DMS79 treated with DMSO at 0.1 percent for 48 hours (cell line): ENCODE data around the gene POLDIP2.
A peak's percentile ranks its signal among the peaks of the same experiment; 100 is the strongest.

ENCODE experiments used
- DNase-seq: peaks from one replicate; lab custom pipeline; 2025; lab: John Stamatoyannopoulos, UW

The POLDIP2 gene

DNA sequence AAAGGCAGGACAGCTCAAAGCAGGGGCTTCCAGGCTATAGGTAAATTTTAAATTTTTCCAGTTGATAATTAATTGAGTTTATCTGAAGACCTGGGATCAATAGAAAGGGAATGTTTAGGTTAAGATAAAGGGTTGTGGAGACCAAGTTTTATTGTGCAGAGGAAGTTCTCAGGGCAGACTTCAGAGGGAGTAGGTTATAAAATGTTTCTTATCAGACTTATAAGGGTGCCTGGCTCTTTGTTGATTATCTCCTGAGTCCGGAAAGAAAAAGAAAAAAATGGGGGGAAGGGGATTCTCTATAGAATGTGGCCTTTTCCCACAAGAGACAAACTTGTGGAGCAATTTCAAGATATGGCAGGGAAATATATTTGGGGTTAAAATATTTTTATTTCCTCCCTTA, 32.8 kb upstream of the POLDIP2 start:
- DNase-seq: no peak

DNA sequence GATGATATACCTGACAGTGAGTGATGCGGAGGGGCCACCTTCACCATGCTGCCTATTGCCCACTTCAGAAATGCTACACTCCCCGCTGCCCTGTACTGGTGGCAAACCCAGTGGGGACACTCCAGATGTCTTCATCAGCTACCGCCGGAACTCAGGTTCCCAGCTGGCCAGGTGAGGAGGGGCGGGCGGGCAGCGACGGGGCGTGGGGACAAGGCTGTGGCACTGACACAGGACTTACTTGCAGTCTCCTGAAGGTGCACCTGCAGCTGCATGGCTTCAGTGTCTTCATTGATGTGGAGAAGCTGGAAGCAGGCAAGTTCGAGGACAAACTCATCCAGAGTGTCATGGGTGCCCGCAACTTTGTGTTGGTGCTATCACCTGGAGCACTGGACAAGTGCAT, 30.8 kb upstream of the POLDIP2 start:
- no peak for DNase-seq

DNA sequence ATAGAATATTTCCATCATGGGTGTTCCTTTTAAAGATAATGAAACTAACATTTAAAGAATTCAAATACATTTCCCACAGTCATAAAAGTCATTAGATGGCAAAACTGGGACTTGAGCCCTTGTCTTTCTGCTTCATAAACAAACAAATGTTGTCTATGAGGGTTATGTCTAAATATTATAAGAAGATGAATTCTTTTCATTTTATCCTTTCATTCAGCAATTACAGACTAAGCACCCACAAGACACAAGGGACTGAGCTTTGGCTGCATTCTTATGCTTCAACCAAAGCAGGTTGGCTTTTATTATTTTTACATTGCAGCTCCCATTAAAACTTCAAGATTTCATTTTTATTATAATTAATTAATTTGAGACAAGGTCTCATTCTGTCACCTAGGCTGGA, 29.1 kb upstream of the POLDIP2 start:
- no peak for DNase-seq

DNA sequence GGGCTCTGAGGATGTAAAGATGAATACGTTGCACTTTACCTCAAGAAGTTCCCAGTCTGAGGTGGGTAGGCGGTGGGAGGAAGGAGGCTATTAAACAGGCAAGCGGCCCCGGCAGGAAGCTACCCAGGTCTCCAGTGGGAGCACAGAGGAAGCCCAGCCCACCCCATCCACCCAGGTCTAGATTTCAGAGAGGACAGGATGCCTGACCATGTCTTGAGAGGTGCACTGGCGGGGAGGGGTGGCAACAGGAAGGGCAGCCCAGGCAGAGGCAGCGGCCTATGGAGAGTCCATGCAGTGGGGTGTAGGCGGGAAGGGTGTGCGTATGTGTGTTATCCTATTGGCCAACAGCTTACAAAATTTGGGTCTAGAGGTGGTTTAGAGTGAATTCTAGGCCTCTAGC, 28.1 kb upstream of the POLDIP2 start:
- DNase-seq: peak; percentile 45

DNA sequence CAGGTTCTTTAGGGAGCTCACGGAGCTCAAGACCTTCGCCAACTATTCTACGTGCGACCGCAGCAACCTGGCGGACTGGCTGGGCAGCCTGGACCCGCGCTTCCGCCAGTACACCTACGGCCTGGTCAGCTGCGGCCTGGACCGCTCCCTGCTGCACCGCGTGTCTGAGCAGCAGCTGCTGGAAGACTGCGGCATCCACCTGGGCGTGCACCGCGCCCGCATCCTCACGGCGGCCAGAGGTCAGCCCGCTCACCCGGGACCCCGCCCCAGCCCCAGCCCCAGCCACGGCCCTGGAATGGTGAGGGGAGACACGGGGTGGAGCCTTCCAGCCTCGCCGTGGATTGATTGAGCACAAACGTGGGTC, 27.7 kb upstream of the POLDIP2 start:
- no peak for DNase-seq

DNA sequence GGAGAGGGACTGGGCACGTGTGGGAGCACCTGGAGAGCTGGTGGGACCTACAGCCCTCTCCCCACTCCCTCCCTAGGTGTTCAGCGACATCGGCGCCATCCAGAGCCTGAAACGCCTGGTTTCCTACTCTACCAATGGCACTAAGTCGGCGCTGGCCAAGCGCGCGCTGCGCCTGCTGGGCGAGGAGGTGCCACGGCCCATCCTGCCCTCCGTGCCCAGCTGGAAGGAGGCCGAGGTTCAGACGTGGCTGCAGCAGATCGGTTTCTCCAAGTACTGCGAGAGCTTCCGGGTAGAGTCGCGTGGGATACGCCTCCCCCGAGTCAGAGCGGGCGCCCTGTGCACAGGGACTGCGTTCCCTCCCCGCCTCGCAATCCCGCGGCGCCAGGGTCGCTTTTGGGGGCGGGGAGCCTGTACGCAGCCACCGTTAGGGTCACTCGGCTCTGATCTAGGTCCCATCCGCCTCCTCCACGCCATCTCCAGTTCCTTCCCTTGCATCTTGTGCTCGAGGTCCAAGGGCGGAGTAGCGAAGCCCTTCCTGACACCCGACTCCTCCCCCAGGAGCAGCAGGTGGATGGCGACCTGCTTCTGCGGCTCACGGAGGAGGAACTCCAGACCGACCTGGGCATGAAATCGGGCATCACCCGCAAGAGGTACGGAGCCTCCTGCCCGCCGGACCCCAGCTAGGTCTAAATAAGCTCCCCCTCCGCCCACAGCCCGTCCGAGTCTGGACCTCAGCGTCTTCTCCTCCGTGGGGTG, 27.1 kb upstream of the POLDIP2 start:
- peak; percentile 85 for DNase-seq

DNA sequence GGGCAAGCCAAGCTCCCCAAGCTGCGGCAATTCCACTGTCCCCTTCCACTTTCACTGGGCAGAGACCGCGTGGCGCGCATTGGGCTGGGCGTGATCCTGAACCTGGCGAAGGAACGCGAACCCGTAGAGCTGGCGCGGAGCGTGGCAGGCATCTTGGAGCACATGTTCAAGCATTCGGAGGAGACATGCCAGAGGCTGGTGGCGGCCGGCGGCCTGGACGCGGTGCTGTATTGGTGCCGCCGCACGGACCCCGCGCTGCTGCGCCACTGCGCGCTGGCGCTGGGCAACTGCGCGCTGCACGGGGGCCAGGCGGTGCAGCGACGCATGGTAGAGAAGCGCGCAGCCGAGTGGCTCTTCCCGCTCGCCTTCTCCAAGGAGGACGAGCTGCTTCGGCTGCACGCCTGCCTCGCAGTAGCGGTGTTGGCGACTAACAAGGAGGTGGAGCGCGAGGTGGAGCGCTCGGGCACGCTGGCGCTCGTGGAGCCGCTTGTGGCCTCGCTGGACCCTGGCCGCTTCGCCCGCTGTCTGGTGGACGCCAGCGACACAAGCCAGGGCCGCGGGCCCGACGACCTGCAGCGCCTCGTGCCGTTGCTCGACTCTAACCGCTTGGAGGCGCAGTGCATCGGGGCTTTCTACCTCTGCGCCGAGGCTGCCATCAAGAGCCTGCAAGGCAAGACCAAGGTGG, 24.0 kb upstream of the POLDIP2 start:
- DNase-seq: no peak

DNA sequence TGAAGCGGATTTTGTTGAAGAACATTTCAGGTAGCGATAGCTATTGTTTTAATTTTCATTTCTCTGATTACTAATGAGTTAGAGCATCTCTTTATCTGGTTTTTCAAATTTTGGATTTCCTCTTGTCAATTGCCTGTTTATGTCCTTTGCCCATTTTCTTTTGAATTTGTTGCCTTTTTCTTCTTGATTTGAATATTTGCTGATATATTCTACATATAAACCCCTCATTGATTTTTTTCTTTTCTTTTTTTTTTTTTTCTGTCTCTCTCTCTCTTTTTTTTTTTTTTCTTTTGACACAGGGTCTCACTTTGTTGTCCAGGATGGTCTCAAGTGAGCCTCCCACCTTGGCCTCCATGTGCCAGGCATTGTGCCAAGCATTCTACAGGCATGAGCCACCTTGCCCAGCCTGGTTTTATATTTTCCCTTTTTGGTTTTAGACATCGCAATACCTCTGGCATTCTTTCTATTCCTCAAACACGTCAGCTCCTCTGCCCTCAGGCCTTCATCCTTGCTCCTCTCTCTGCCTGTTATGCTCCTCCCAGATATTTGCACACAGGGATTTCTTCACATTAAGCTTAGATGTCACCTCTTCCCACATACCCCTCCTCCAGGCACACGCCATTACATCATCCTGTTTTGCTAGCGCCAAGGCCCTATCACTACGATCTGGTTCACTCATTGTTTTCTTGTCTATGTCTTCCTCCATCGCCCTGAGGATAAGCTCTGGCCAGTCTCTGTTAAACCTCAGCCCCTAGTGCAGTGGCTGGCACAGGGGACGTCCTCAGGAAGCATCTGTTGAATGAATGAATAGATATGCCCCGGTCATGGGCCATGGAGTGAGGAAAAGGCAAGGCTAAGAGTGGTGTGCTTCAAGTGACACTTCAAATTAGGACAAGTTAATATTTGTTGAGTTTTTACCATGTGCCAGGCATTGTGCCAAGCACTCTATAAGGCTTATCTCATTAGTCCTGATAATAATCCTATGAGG, 22.8 kb upstream of the POLDIP2 start:
- peak; percentile 97 for DNase-seq

DNA sequence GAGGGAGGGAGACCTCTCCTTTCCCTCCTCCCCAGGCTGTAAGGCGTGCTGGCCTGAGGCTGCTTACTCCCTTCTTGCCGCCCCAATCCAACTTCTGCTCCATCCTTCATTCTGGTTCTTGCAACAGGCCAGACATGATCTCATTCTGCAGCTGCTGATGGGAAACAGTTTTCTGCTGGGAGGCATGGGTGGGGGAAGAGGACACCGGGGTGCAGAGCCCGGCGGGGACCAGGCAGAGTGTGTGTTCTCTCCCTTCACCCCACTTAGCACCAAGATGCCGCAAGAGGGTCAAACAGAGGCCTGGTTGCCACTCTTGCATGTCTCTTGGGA, 15.6 kb upstream of the POLDIP2 start:
- DNase-seq: no peak

DNA sequence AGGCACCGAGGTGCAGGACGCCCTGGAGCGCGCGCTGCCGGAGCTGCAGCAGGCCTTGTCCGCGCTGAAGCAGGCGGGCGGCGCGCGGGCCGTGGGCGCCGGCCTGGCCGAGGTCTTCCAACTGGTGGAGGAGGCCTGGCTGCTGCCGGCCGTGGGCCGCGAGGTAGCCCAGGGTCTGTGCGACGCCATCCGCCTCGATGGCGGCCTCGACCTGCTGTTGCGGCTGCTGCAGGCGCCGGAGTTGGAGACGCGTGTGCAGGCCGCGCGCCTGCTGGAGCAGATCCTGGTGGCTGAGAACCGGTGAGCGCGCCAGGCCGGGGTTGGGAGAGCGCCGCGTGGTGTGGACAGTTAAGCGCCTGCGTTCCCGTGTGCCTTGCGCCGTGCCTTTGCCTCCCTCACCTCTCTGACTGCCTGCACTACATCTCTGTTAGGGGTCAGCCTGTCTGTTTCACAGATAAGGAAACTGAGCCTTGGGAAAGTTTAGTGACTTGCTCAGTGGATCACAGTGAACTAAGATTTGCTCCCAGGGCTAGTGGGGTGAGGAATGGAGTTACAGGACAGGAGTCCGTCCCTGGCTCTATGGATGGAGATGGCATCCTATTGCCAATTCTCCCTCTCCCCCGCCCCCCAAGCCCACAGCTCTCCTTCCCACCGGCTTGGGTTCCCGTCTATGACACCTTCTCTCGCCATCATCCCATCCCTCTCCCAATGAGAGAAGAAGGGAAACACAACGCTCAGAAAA, 15.0 kb upstream of the POLDIP2 start:
- DNase-seq: peak; percentile 19

DNA sequence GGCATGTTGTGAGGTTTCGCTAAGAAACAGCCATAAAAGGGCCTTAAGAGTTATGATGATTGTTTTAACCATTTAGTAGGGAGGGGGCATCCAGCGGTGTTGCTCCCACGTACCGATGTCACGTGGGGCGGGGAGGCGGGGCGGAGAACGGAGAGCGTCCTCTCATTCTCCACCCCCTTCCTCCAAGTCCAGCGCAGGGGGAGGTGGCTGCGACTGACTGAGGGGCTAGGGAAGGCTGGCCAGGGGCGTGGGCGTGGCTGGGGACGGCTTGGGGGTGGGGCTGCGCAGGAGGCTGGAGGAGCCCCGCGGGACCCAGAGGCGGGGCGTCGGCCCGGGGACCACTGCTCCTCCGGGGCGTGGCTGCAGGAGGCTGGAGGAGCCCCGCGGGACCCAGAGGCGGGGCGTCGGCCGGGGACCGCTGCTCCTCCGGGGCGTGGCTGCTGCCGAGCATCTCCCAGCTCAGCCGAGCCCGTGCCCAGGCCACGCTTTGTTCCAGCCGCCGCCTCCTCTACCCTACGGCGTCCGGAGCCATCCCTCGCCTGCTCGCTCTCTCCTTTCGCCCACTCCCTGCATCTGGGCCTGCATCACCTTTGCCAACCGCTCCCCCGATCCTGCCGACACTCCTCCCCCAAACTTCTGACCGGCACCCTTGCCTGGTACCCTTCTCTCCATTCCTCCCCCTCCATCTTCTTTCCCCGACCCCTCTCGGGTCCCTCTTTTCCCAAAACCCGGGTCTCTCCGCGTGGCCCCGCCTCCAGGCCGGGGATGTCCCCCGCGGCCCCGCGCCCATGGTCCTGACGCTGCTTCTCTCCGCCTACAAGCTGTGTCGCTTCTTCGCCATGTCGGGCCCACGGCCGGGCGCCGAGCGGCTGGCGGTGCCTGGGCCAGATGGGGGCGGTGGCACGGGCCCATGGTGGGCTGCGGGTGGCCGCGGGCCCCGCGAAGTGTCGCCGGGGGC, 14.2 kb upstream of the POLDIP2 start, which contains the start of gene SARM1:
Gene SARM1, plus strand, starts transcription at position 450 of the 958 bp plus-strand sequence. Its CDS starts 339 bp downstream, at position 789.
- peak; percentile 83 for DNase-seq

DNA sequence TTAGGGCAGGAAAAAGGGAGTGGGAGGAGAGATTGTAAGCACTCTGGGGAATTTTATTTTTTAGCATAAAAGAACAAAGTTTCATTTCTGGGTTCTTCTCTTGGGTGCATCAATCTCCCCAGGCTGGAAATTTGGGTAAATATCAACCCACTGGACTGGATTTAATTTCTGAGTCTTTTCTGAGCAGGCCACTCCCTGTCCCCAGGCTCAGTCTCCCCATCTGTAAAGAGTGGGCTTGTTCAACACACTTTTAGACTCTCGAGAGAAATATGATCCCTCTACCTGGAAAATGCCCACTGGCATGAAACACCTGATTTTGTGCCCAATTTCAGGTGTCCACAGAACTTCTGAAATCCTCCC, 13.4 kb upstream of the POLDIP2 start:
- DNase-seq: no peak

DNA sequence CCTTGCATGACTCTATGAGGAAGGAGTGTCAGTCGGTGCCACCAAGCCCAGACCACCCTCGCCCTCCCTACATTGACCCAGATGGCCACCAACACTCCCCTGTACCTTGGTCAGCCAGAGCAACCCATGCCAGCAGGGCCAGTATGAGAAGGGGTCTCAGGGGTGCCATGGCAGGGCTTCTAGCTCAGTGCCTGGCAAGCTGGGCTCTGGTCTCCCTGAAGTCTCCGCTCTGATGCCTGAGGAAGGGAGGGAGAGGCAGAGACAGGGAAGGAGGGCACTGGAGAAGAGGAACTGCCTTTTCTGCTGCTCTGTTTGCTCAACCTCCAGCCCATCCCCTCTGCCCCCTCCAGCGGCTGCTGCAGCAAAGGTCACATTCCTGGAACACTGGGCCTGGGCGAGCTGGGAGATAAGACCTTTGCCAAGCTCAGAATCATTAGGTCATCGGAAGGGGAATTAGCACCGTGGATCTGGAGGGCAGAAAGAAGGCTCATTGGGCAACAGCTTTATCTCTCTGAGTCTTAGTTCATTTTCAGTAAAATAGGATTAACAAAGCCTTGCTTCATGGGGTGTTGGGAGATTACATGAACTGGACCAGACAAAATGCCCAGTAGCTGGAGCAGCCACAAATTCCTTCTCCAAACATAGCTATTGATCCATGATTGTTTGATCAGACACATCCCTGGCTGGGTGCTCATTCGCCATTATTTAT, 12.9 kb upstream of the POLDIP2 start, which contains the start of gene VTN:
Gene VTN, minus strand, starts transcription at position 273 of the 709 bp plus-strand sequence. Its CDS starts 104 bp downstream, at position 169.
- DNase-seq: no peak

DNA sequence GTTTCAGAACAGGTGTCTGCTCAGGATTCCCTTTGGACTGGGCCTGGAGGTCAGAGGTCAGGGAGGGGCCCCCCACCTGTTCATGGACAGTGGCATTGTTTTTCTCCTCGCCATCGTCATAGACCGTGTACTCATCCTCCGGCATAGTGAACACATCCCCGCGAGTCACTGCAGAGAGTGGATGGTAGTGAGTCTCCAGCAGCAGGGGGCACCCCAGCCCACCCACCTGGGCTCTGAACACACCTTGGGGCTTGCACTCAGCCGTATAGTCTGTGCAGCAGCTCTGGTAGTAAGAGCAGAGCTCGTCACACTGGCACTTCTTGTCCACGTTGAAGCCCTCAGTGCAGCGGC, 12.3 kb upstream of the POLDIP2 start:
- no peak for DNase-seq

DNA sequence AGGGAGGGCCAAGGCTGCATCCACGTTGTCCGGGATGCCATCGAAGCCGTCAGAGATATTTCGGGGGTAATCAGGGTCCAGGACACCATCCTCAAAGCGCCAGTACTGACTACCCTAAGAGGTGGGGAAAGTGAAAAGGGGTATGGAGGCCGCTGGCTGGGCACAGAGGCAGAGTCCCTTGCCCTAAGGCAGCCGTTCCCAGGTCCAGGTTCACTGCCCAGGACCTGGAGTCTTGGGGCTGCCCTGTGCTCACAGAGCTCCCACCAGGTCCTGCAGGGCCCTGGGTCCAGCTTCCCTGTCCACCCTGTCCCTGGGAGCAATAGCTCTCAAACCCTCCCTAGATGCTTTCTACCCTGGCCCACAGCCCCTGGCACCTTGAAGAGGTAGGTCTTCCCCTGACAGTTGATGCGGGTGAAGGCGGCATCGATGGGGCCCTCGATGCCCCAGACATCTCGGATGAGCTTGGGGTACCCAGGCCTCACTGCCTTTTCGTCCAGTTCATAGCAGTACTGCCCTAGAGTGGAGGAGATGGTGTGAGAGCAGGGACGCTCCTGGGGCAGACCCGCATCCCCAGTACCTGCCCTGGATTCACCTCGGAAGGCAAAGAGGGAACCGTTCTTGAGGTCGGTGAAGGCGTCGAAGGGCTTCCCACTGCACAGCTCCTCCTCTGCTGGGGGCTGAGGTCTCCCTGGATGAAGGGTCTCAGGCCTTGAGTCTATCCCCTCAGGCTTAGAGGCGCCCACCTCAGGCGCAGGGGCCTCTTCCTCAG, 11.8 kb upstream of the POLDIP2 start:
- no peak for DNase-seq

DNA sequence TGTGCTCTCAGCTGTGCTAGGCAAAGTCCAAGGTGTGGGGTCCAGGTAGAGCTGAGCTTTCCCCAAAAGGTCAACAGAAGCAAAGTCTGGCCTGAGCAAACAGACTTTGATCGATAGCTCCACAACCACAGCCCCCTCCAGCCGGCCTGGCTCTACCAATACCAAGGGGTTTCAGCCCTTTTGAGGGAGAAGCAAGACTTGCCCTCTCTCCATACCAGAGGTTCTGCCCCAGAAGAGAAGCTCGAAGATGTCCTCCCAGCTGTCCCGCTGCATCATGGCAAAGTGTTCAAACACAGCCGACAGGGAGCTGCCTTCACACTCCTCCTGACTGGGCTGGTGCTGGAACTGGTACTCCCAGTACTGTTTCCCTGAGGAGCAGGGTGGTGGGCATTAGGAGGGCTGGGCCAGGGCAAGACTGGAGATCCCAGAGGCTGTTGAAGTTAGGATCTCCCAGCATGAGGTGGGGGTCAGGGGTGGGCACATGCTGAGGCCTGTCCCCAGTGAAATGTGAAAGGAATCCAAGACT, 11.0 kb upstream of the POLDIP2 start:
- DNase-seq: no peak

DNA sequence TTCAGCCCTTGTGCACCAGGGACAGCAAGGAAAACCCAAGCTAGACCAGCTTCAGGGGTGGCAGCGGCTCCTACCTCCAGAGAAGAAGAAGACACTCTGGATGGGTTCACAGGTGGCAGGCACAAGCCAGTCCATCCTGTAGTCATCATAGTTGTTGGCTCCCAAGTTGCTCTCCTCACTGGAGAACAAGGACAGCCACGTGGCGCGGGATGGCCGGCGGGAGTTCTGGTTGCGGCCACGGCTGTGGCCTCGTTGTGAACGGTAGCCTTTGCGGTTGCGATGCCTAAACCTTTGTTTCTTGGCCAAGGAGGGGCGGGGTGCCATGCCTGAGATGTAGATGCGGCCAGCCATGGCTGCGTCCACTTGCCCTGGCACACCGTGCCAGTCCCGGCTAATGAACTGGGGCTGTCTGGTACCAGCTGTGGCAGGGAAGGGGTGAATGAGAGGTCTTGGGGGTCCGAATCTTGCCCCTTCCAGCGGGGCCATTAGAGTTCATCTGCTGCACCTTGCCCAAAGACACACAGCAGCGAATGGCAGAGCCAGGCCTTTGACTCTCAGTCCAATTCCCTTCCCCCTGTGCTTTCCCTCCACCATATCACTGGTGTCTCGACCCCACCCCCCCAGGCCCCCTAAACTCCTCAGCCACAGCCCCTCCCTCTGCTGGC, 10.4 kb upstream of the POLDIP2 start:
- DNase-seq: no peak

DNA sequence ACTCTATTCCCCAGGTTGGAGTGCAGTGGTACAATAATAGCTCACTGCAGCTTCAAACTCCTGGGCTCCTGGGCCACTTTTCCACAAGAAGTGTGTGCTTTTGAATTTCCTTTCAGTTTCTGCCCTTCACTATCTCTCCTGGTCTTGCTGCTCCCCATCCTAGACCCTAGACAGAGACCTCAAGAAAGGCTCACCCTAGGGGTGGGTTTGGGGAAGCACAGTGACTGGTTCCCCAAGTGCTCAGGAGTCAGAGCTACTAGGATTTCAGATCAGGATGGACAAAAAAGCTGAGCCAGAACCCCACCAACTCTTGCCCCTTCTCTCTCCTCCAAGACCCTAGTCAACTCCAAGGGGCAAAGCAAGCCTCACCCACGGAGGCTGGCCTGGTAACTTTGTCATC, 9.3 kb upstream of the POLDIP2 start:
- DNase-seq: no peak

DNA sequence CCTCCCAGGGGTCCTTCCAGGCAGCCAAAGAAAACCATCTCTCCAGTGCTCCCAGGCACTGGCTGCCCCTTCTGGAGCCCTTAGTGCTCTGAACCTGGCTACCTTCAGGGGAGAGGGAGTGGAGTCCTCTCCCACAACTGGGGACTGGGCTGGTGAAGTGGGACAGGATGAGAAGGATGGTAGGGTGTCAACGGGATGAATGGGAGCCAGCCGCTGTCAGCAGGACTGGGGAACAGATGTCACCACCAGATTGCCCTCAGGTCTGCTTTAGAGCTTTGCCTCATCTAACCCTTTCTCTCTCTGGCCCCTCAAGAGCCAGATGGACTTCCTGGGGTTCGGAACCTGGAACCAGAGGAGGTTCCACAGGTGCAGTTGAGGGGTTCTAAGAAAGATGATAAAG, 8.2 kb upstream of the POLDIP2 start:
- DNase-seq: no peak
